ENCODE measurements around the gene HM13. TPM values are rescaled to one million over a fixed set of nuclear protein-coding genes. Genes with fewer than 3 reads are reported as not detected.
"Not testable (repeated sequence)": the region's sequence is repeated elsewhere in the genome, so short reads cannot be mapped to it uniquely, and the experiment has no call there.

The HM13 gene
- total RNA-seq, 1 donor from 2014 or later = 43.7 TPM

DNA sequence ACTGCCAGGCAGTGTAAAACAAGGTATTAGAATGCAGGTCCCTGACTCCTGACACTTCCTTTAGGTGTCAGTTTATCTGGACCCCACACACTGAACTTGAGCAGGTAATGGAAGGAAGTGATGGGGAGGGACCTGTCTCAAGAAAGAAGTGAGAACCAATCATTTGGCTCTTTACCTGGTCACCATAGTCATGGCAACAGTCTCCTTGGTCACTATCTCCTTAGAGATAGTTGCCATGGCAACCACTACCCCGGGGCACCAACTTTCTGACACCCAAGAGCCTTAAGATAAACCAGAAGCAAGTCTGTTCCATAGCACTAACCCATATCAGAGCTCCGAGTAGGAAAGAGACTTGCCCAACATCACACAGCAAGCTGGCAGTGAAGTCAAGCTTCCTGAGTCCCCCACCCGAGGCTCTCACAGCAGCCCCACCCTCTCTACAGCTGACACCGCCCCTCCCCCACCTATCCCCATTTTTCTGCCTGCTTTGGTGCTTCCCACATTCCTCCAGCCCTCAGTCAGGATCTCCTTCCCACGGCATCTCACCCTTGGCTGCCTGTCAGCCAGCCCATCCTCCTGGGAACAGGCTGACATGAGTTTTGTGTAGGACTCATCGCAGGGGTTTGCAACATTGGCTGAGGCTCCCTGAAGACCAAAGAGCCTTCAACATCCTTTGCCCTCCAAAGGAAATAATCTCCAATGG, 16.3 kb upstream of the HM13 start:
- intact Hi-C loops (cut with DNase I) = no loop called here
- DNase-seq (ENCODE audit: low spot score) = peak; percentile 82

GRCh38 chr20:31500527-31500926, 13.7 kb upstream of the HM13 start:
- intact Hi-C loops (cut with DNase I) = no loop called here
- no peak for DNase-seq (ENCODE audit: low spot score)

DNA sequence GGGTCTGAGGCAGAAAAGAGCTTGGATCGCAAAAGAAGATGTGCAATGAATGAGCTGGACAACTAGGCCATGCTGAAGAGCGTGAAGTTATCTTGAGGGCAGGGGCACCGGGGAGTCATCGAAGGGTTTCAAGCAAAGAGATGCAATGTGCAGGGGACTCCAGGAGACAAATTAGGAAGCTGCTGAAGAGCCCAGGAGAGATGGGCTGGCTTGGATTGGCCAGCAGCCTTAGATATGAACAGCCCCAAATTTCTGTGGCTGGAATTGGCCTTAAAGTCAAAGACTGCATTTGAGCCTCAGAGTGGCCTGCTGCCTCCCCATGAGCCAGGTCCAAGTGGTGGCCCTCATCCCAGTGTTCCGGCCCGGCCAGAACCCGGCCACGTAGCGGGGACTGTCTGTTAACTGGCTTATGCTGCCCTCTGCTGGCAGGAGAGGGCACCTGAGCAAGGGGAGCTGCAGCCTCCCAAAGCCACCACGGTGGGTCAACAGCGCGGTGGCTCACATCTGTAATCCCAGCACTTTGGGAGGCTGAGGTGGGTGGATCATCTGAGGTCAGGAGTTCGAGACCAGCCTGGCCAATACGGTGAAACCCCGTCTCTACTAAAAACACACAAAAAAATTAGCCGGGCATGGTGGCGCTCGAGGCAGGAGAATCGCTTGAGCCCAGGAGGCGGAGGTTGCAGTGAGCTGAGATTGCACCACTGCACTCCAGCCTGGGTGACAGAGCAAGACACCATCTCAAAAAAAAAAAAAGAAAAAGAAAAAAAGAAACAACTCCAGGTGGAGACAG, 11.2 kb upstream of the HM13 start:
- peak; percentile 93 for DNase-seq (ENCODE audit: low spot score)
- intact Hi-C loops (cut with DNase I) = loop anchor here (1.0 kb wide), 1 partner anchor 43 kb away; no protein-coding TSS in a partner anchor

DNA sequence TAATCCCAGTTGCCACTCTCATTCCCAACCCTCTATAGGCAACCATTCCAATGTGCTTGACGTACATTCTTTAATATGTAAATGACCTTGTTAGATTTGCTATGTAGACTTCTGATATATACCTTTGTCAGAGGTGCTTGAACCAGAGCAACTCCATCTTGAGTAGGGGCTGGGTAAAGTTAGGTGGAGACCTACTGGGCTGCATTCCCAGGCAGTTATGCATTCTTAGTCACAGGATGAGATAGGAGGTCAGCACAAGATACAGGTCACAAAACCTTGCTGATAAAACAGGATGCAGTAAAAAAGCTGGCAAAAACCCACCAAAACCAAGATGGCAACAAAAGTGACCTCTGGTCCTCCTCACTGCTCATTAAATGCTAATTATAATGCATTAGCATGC, 8.3 kb upstream of the HM13 start:
- intact Hi-C loops (cut with DNase I) = no loop called here
- no peak for DNase-seq (ENCODE audit: low spot score)

- intact Hi-C loops (cut with DNase I) = no loop called here
- DNase-seq (ENCODE audit: low spot score) = no peak
Observed at GRCh38 chr20:31508517-31509244, 5.6 kb upstream of the HM13 start.

GRCh38 chr20:31515072-31515774, 981 bp downstream of the HM13 start:
- intact Hi-C loops (cut with DNase I) = no loop called here
- no peak for DNase-seq (ENCODE audit: low spot score)

DNA sequence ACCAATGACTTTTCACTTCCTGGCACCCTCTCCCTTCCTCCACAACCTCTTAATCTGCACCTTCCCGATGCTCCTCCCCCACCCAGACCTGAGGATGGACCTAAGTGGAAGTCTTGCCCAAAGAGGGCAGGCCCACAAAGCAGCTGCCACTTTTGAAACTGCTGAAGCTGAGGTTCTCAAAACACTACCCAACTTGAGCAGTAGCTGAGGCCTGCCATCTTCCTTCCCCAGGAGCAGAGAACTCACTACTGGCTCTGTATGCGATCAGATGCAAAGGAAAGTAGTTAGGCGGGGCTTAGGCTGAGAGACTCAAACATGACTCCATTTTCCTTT, 1.5 kb downstream of the HM13 start:
- no peak for DNase-seq (ENCODE audit: low spot score)
- intact Hi-C loops (cut with DNase I) = no loop called here

- DNase-seq (ENCODE audit: low spot score) = no peak
- intact Hi-C loops (cut with DNase I) = no loop called here
Observed at GRCh38 chr20:31516166-31516565, 1.9 kb downstream of the HM13 start.

- no peak for DNase-seq (ENCODE audit: low spot score)
- intact Hi-C loops (cut with DNase I) = no loop called here
Observed at GRCh38 chr20:31516651-31517050, 2.4 kb downstream of the HM13 start.

DNA sequence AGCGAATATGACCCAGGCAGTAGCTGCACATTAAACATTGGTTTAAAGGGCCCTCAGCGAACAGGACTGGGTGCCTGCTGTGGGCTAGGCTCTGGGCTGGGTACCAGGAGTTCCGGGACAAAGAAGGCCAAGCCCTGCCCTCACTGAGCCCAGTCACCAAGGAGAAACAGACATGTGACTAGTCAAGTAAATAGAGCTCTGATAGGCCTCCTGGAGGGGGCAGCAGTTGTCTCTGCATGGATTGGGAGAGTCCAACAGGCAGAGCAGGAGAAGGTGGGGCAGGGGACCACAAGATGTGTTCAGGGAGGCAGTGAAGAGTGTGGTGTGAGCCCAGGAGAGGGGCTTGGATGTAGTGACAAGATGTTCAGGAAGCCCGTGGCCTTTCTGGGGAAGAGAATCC, 3.1 kb downstream of the HM13 start:
- intact Hi-C loops (cut with DNase I) = no loop called here
- no peak for DNase-seq (ENCODE audit: low spot score)

- intact Hi-C loops (cut with DNase I); DNase-seq (ENCODE audit: low spot score): not testable (repeated sequence)
Observed at GRCh38 chr20:31521267-31521666, 7.0 kb downstream of the HM13 start.

GRCh38 chr20:31522731-31523130, 8.5 kb downstream of the HM13 start:
- intact Hi-C loops (cut with DNase I) = no loop called here

GRCh38 chr20:31523361-31524283, 9.4 kb downstream of the HM13 start:
- intact Hi-C loops (cut with DNase I) = no loop called here

More at GRCh38 chr20:31522731-31523130, 8.5 kb downstream of the HM13 start:
- DNase-seq (ENCODE audit: low spot score) = no peak

GRCh38 chr20:31527266-31527665, 13.0 kb downstream of the HM13 start:
- DNase-seq (ENCODE audit: low spot score) = no peak
- intact Hi-C loops (cut with DNase I) = no loop called here

More at GRCh38 chr20:31523361-31524283, 9.4 kb downstream of the HM13 start:
- no peak for DNase-seq (ENCODE audit: low spot score)

GRCh38 chr20:31535298-31535697, 21.1 kb downstream of the HM13 start:
- DNase-seq (ENCODE audit: low spot score) = no peak
- intact Hi-C loops (cut with DNase I) = no loop called here

DNA sequence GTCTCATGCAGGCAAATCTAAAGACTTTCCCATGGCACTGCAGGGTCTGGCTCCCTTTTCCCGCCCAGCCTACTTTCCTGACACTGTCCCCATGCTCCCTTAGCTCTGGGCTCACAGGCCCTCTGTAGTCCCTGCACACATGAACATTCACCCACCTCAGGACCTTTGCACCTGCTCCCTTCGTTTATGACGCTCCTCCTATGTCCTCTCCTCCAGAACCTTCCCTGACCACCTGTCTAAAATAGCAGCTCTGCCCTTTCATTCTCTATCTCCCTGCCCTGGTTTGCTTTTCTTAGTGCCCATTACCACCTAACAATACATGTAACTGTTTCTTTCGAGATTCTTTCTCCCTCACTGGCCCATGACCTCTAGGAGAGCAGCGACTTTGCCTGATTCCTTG, 22.3 kb downstream of the HM13 start:
- intact Hi-C loops (cut with DNase I) = no loop called here

GRCh38 chr20:31537116-31537871, 23.1 kb downstream of the HM13 start:
- intact Hi-C loops (cut with DNase I) = no loop called here
- DNase-seq (ENCODE audit: low spot score) = no peak

More for the DNA sequence above, 22.3 kb downstream of the HM13 start:
- DNase-seq (ENCODE audit: low spot score) = no peak

GRCh38 chr20:31537890-31538289, 23.6 kb downstream of the HM13 start:
- intact Hi-C loops (cut with DNase I) = no loop called here
- DNase-seq (ENCODE audit: low spot score) = no peak
